Activated naive CD8-positive, alpha-beta T cell treated with anti-CD3 and anti-CD28 coated beads, Interleukin-2, amount 50 U/mL, for 24 hours (primary cell): ENCODE results near the gene SOX4.

Source experiments
- ATAC-seq: fragments of 150-1000 bp; cut with Tn5 transposase; one replicate; pipeline ENCODE4 v1.10.0; 2021
- DNase-seq: peaks from one replicate; pipeline ENCODE4 v3.0.0; 2021
- H3K27ac Mint-ChIP-seq: one replicate; pipeline ENCODE4 v1.8.0; 2021; ENCODE audit warnings: mild to moderate bottlenecking, mixed read lengths
- H3K27me3 Mint-ChIP-seq: one replicate; pipeline ENCODE4 v1.8.0; 2021; ENCODE audit warnings: mixed read lengths
- H3K36me3 Mint-ChIP-seq: one replicate; pipeline ENCODE4 v1.8.0; 2021; ENCODE audit warnings: low read depth, mixed read lengths
- H3K4me1 Mint-ChIP-seq: one replicate; pipeline ENCODE4 v1.8.0; 2021; ENCODE audit warnings: mixed read lengths
- H3K4me3 Mint-ChIP-seq: one replicate; pipeline ENCODE4 v1.8.0; 2021; ENCODE audit warnings: mild to moderate bottlenecking, moderate library complexity, mixed read lengths
- H3K9me3 Mint-ChIP-seq: one replicate; pipeline ENCODE4 v1.8.0; 2021; ENCODE audit warnings: mixed read lengths

The SOX4 gene

DNA sequence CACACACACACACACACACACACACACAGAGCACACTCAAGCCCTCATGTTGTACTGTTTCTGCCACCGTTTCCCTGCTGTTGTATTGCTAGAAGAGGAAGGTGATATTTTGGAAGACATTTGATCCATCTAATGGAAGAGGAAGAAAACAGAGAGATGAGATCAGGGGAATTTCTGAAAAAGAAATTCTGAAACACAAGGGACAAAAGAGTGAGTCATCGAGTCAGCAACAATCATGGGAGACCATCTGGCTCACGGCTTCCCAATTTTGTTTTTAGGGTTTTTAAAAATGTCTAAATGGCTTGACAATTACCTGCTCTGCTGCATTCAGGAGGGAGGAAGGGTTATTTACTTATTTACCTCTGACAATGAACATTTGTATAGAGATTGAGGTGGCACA lies 22.0 kb downstream of the SOX4 start:
- no peak for ATAC-seq
- DNase-seq: no peak
- no peaks in the 10 kb centered on the region for H3K27me3 Mint-ChIP-seq
- no peaks in the 10 kb centered on the region for H3K9me3 Mint-ChIP-seq
- H3K4me3 Mint-ChIP-seq: no peak overlapping the region
- peaks cover 3% of the 10 kb centered on the region for H3K4me1 Mint-ChIP-seq
- no peaks in the 10 kb centered on the region for H3K36me3 Mint-ChIP-seq
- H3K27ac Mint-ChIP-seq: no peak overlapping the region

DNA sequence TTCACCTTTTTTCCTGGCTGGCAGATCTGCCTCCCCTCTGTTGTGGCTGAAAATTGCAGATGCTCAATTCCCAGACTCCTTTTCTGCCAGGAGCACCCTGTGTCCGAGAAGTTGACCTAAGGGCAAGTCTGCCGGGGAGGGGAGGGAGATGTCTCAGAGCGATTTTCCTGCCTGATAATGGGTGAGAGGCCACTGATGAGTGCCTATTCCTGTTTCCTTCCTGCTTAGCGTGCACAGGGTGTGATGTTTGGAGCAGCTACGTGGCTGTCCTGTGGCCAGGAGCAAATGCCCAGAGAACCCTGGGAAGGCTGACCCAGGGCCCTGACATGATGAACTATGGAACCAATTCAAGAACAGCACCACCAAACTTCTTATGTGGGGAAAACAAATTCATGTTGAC lies 22.5 kb downstream of the SOX4 start:
- ATAC-seq (no peak), DNase-seq (no peak)
- no peaks in the 10 kb centered on the region for H3K36me3 Mint-ChIP-seq
- no peak overlapping the region for H3K4me3 Mint-ChIP-seq
- H3K27ac Mint-ChIP-seq: no peak overlapping the region
- no peaks in the 10 kb centered on the region for H3K9me3 Mint-ChIP-seq
- H3K27me3 Mint-ChIP-seq: no peaks in the 10 kb centered on the region
- H3K4me1 Mint-ChIP-seq: peaks cover 3% of the 10 kb centered on the region

DNA sequence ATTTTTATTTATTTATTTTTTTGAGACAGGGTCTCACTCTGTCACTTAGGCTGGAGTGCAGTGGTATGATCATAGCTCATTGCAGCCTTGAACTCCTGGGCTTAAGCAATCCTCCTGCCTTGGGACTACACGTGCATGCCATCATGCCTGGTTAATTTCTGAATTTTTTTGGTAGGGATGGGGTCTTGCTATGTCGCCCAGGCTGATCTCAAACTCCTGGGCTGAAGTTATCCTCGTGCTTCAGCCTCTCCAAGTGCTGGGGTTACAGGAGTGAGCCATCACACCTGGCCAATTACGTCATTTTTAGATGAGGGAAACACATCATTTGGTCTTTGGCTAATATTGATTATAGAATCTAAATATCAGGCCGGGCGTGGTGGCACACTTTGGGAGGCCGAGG lies 32.1 kb downstream of the SOX4 start:
- H3K4me1 Mint-ChIP-seq: no peaks in the 10 kb centered on the region
- no peaks in the 10 kb centered on the region for H3K9me3 Mint-ChIP-seq
- H3K36me3 Mint-ChIP-seq: no peaks in the 10 kb centered on the region
- H3K27ac Mint-ChIP-seq: no peak overlapping the region
- H3K4me3 Mint-ChIP-seq: no peak overlapping the region
- ATAC-seq: no peak
- no peaks in the 10 kb centered on the region for H3K27me3 Mint-ChIP-seq
- DNase-seq: no peak

DNA sequence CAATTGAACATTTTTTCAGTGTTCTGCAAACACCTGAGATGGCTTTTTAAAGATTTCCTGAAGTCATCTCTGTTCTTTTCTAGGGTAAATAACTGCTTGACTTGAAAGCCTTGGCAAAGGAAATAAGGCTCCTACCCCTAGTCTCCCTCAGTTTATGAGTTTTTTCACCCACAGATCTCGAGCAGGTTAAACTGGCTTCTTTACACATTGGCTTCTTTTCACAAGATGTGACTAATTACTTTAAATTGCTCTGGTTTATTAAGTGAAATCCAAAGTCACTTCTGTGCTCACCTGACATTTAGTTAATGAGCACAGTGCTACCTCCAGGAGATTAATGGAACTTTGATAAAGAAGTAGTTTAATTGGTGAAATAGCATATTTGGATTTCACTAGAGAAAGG lies 33.2 kb downstream of the SOX4 start:
- Mint-ChIP-seq H3K27me3 (no peaks in the 10 kb centered on the region), H3K9me3 (no peaks in the 10 kb centered on the region), H3K27ac (no peak overlapping the region), H3K4me3 (no peak overlapping the region), H3K4me1 (no peaks in the 10 kb centered on the region), H3K36me3 (no peaks in the 10 kb centered on the region)
- no peak for ATAC-seq
- no peak for DNase-seq

DNA sequence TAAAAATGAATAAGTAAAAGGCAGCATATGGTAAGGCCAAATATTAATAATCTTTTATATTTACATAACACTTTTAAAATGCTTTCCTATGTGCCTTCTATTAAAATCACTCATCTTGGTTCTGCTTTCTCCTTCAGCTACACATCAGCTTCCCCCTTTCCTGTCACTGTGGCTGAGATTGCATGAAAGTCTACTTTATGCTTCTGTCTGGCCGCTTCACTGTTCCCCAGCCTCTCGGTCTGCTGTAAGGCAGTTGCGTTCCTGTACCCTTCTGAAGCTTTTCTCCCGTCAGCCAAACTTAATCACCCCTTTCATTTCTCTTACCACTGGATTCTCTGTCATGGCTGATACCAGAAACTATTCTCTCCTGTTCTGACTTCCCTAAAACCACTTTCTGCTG lies 34.6 kb downstream of the SOX4 start:
- no peak overlapping the region for H3K4me3 Mint-ChIP-seq
- no peaks in the 10 kb centered on the region for H3K4me1 Mint-ChIP-seq
- no peaks in the 10 kb centered on the region for H3K27me3 Mint-ChIP-seq
- no peak overlapping the region for H3K27ac Mint-ChIP-seq
- ATAC-seq (no peak), DNase-seq (no peak)
- no peaks in the 10 kb centered on the region for H3K9me3 Mint-ChIP-seq
- H3K36me3 Mint-ChIP-seq: no peaks in the 10 kb centered on the region

DNA sequence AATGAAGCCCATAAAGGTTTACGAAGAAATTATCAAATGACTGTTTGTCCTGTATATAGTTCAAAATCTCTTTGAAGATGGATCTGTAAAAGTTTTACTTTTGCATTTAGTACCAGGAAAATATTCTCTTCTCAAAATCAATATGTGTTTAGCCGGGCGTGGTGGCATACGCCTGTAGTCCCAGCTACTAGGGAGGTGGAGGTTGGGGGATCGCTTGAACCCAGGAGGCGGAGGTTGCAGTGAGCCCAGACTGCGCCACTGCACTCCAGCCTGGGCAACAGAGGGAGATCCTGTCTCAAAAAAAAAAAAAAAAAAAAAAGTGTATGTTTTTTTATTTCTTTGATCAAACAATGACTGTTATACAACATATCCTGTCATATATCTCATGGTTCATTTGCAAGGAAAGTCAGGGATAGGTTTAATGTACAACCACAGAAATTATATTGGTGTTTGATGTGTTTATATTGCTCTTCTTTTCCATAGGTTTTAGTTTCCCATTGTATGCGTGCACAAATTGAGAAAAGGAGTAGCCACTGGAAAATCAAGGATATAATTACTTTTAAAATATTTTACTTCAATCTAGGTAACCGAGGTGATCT lies 40.1 kb downstream of the SOX4 start:
- no peaks in the 10 kb centered on the region for H3K36me3 Mint-ChIP-seq
- no peaks in the 10 kb centered on the region for H3K9me3 Mint-ChIP-seq
- peaks cover 2% of the 10 kb centered on the region for H3K27me3 Mint-ChIP-seq
- DNase-seq: no peak
- no peaks in the 10 kb centered on the region for H3K4me1 Mint-ChIP-seq
- no peak overlapping the region for H3K27ac Mint-ChIP-seq
- H3K4me3 Mint-ChIP-seq: no peak overlapping the region
- no peak for ATAC-seq

DNA sequence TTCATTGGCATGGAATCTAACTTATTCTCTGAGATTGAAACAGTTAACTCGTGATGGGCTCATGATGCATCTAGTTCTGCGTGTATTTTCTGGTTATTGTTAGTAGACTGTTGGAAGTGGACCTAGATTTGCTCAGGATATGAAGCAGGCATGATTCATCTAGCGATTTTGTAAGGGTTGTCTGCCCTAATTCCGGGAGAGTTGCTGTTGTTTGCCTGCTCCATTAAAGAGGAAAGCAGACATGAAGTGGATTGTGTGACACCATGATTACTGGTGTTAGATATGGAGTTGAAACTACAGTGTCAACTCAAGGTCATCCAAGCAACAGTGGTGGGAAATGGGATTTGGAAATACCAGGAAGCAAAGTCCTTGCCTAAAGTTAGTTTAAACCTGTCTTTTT lies 41.0 kb downstream of the SOX4 start:
- Mint-ChIP-seq H3K4me3 (no peak overlapping the region), H3K9me3 (no peaks in the 10 kb centered on the region), H3K27me3 (peaks cover 2% of the 10 kb centered on the region), H3K4me1 (no peaks in the 10 kb centered on the region), H3K36me3 (no peaks in the 10 kb centered on the region), H3K27ac (no peak overlapping the region)
- ATAC-seq: no peak
- DNase-seq: no peak

DNA sequence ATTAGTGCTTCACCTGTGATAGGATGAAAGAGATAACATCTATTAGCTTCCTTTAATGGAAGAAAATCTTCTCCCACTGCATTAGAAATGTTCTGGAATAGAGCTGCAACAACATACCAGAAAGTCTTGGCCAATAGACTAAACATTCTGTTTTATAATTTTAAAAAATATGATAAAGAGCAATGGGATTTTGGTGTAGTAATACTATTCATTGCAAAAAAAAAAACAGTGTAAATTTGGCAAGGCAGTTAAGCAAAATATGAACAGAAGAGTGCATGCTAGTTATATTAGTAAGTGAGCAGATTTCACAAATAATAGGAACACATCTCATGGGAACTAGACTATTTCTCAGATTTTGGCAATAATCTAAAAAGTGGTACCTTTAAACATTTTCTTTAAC lies 43.3 kb downstream of the SOX4 start:
- Mint-ChIP-seq H3K9me3 (no peaks in the 10 kb centered on the region), H3K4me3 (no peak overlapping the region), H3K4me1 (no peaks in the 10 kb centered on the region), H3K27me3 (peaks cover 2% of the 10 kb centered on the region), H3K27ac (no peak overlapping the region), H3K36me3 (no peaks in the 10 kb centered on the region)
- ATAC-seq (no peak), DNase-seq (no peak)

DNA sequence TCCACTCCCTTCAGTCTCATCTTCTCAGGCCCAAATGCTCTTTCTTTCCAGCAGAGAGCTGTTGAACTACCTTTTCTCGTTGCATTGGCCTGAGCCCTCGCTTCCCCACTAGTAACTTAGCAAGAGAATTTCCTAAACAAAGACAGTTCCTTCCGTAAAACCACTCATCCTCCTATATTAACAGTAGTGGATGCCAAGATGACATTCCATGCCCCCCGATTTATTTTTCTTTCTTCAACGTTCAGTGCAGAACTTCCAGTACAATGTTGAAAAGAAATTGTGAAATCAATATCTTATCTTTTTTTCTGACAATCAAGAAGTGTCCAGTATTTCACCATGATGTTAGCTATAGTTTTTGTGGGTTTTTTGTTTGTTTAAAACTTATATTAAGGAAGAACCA lies 45.8 kb downstream of the SOX4 start:
- Mint-ChIP-seq H3K4me3 (no peak overlapping the region), H3K4me1 (no peaks in the 10 kb centered on the region), H3K27ac (no peak overlapping the region), H3K27me3 (peaks cover 2% of the 10 kb centered on the region), H3K36me3 (no peaks in the 10 kb centered on the region), H3K9me3 (no peaks in the 10 kb centered on the region)
- no peak for ATAC-seq
- no peak for DNase-seq
